Adrenal gland (tissue), 12 donors: Measurements from ENCODE around the gene ADA. TPM values are rescaled to one million over a fixed set of nuclear protein-coding genes. Genes with fewer than 3 reads are reported as not detected.

ENCODE experiments used
- DNase-seq, 7 donors: peaks; one replicate each; pipeline ENCODE4 v3.0.0-alpha.2; 2019 to 2020
- H3K27ac ChIP-seq, 5 donors: fragments of 200-600 bp; sonication (generic) in 4 of 5; 1 replicate in 3 of 5; 2 replicates in 2 of 5; pipeline versions ENCODE4 v1.5.1 to v1.8.0; 2016 to 2020; ENCODE audit warnings: mild to moderate bottlenecking in 1 of 5
- H3K27me3 ChIP-seq: fragments of 200-600 bp; 2 replicates; pipeline ENCODE4 v1.8.0; 2021
- H3K36me3 ChIP-seq, 2 donors: fragments of 200-600 bp; replicated peaks in 1 of 2; 1 replicate in 1 of 2; 2 replicates in 1 of 2; pipeline versions ENCODE4 v1.5.1 to v1.8.0; 2018 to 2022
- H3K4me1 ChIP-seq, 2 donors: fragments of 200-600 bp; replicated peaks in 1 of 2; 1 replicate in 1 of 2; 2 replicates in 1 of 2; pipeline versions ENCODE4 v1.5.1 to v1.8.0; 2018 to 2021
- H3K4me3 ChIP-seq, 4 donors: fragments of 200-600 bp; sonication (generic) in 3 of 4; one replicate each; pipeline ENCODE4 v1.5.1; 2016 to 2018
- H3K9me3 ChIP-seq, 3 donors: fragments of 200-600 bp; sonication (generic) in 1 of 3; replicated peaks in 1 of 3; 1 replicate in 2 of 3; 2 replicates in 1 of 3; pipeline versions ENCODE4 v1.5.1 to v1.8.0; 2016 to 2021
- CTCF ChIP-seq, 6 experiments: fragments of 450-650 bp in 4 of 6; fragments of 200-600 bp in 2 of 6; sonication (generic) in 1 of 6; IDR thresholded peaks; 1 replicate in 5 of 6; 2 replicates in 1 of 6; pipeline versions ENCODE4 v1.5.1 to v1.8.0; 2016 to 2021; ENCODE audit warnings: antibody characterized with exemption in 6 of 6, mild to moderate bottlenecking in 2 of 6, moderate library complexity in 1 of 6
- POLR2A ChIP-seq, 2 donors: fragments of 450-650 bp; IDR thresholded peaks; one replicate each; pipeline ENCODE4 v1.6.1; 2017; ENCODE audit warnings: antibody characterized with exemption in 2 of 2, mild to moderate bottlenecking in 2 of 2, moderate library complexity in 1 of 2
- whole genome bisulfite sequencing, 4 donors: extraction: QIAGEN DNeasy Blood & Tissue Kit in 2 of 4; methylation state at CpG; one replicate each; pipeline versions ENCODE4 v1.1.5 to v1.1.7; 2013 to 2017; 5-methylcytosine and 5-hydroxymethylcytosine counted together
- intact Hi-C, 2 donors: fragments of 100-400 bp; cut with DNase I; formaldehyde crosslinking; loops; one replicate each; pipeline versions ENCODE4 v1.14.1 to v1.15.0; 2022 to 2023
- polyA plus RNA-seq, 3 donors: library from polyadenylated mRNA; stranded (reverse); fragments of 200-250 nt in 2 of 3; fragments of 350-450 nt in 1 of 3; fragmentation: Illumina TruSeq in 1 of 3; extraction: RNeasy Lipid Tissue Mini Kit (QIAGEN cat#74804) in 1 of 3; gene quantifications; one replicate each; pipeline ENCODE4 v1.2.3, GENCODE V29; 2013 to 2014
- total RNA-seq, 9 donors: library from RNA; depleted of rRNA in 4 of 9; stranded (reverse); fragments of >200 nt in 4 of 9; fragments of 120-200 nt in 1 of 9; fragmentation: NEBNext Ultra II Directional in 1 of 9; extraction: Animal tissue kit (Norgen Biotek cat#: 25700) in 1 of 9; gene quantifications; one replicate each; pipeline versions ENCODE4 v1.1.0 to v1.2.4, GENCODE V29; 2013 to 2023
- donor health status: healthy with polysubstance abuse.
- donor health status: Bipolar disorder and iron deficiency.
- donor health status: DM: yes; HTN: yes; CAD: no.
- donor health status: DM: no; HTN: no; CAD: no.
- donor health status: DM: no; HTN: no; CAD: no.
- donor health status: DM: yes; HTN: yes; CAD: no.

The ADA gene
- total and polyA plus RNA-seq, 12 donors, result 3.4 to 16.4 (median 10.0) TPM

GRCh38 chr20:44649126-44649525 is 2.4 kb downstream of the ADA start:
- Histone ChIP-seq H3K27me3 (no peaks in the 10 kb centered on the region), H3K9me3 (no peaks in the 10 kb centered on the region), H3K27ac (no peak overlapping the region), H3K4me3 (no peak overlapping the region), H3K4me1 (peaks cover 5 to 22% of the 10 kb centered on the region in 2 donors), H3K36me3 (no peaks in the 10 kb centered on the region)
- intact Hi-C loops, result no loop called here
- TF ChIP-seq CTCF (IDR thresholded peaks at IDR 0.05) (no peak), POLR2A (IDR thresholded peaks at IDR 0.05) (no peak)
- 77 to 81% (median 79%) methylated on average over 3 of the region's 3 CpGs for WGBS, 4 donors
- DNase-seq, result no peak

GRCh38 chr20:44648579-44648978 is 2.9 kb downstream of the ADA start:
- Histone ChIP-seq H3K27me3 (no peaks in the 10 kb centered on the region), H3K27ac (no peak overlapping the region), H3K4me3 (no peak overlapping the region), H3K9me3 (no peaks in the 10 kb centered on the region), H3K36me3 (no peaks in the 10 kb centered on the region), H3K4me1 (peaks cover 11 to 27% of the 10 kb centered on the region in 2 donors)
- DNase-seq, result no peak
- intact Hi-C loops, result no loop called here
- WGBS, 4 donors, result 75 to 88% (median 84%) methylated on average over 6 to 7 of the region's 7 CpGs
- no peak for TF ChIP-seq CTCF (IDR thresholded peaks at IDR 0.05)
- no peak for TF ChIP-seq POLR2A (IDR thresholded peaks at IDR 0.05)

GRCh38 chr20:44648068-44648467 is 3.4 kb downstream of the ADA start:
- intact Hi-C loops, result no loop called here
- no peaks in the 10 kb centered on the region for H3K27me3 ChIP-seq
- no peaks in the 10 kb centered on the region for H3K9me3 ChIP-seq
- no peaks in the 10 kb centered on the region for H3K36me3 ChIP-seq
- no peak for DNase-seq
- no peak overlapping the region for H3K27ac ChIP-seq
- peaks cover 16 to 32% of the 10 kb centered on the region in 2 donors for H3K4me1 ChIP-seq
- 89 to 94% (median 91%) methylated on average over 3 to 5 of the region's 5 CpGs for WGBS, 4 donors
- H3K4me3 ChIP-seq, result no peak overlapping the region
- TF ChIP-seq CTCF (IDR thresholded peaks at IDR 0.05) (no peak), POLR2A (IDR thresholded peaks at IDR 0.05) (no peak)

GRCh38 chr20:44646641-44647274 is 4.7 kb downstream of the ADA start:
- peaks cover 29 to 45% of the 10 kb centered on the region in 2 donors for H3K4me1 ChIP-seq
- TF ChIP-seq POLR2A (IDR thresholded peaks at IDR 0.05), result no peak
- no peak for TF ChIP-seq CTCF (IDR thresholded peaks at IDR 0.05)
- 73 to 83% (median 78%) methylated on average over 10 of the region's 10 CpGs for WGBS, 4 donors
- H3K36me3 ChIP-seq, result no peaks in the 10 kb centered on the region
- DNase-seq, result no peak
- H3K4me3 ChIP-seq, result no peak overlapping the region
- intact Hi-C loops, result no loop called here
- peak overlapping the region in 1 of 5 donors; percentile 63 for H3K27ac ChIP-seq
- H3K9me3 ChIP-seq, result no peaks in the 10 kb centered on the region
- H3K27me3 ChIP-seq, result no peaks in the 10 kb centered on the region
